ENCODE data around the gene KCNJ14. TPM values are rescaled to one million over a fixed set of nuclear protein-coding genes. Genes with fewer than 3 reads are reported as not detected.

The KCNJ14 gene
- total and polyA plus RNA-seq, 2 of the 8 experiments (the other 6 are each of a cell fraction or from before 2014, with no cell fraction given): 0.45 to 0.89 TPM

- TF ChIP-seq POU5F1 (IDR thresholded peaks at IDR 0.05; ENCODE audit: low read depth, low read length): no peak
- no peak for TF ChIP-seq SP4 (IDR thresholded peaks at IDR 0.05; ENCODE audit: low read length)
- TF ChIP-seq RXRA (IDR thresholded peaks at IDR 0.05; ENCODE audit: insufficient read depth, low read depth, low read length): no peak
- TF ChIP-seq SIX5 (IDR thresholded peaks at IDR 0.05; ENCODE audit: low read depth, low read length): no peak
- no peak for TF ChIP-seq SRF (IDR thresholded peaks at IDR 0.05; ENCODE audit: low read depth, low read length)
- no peak for TF ChIP-seq MAX (IDR thresholded peaks at IDR 0.05)
- TF ChIP-seq SAP30 (IDR thresholded peaks at IDR 0.05; ENCODE audit: insufficient read depth, insufficient replicate concordance, low read length): no peak
Measured at GRCh38 chr19:48415806-48416221, 39.6 kb upstream of the KCNJ14 start (continued).

Measured in H1 (cell line).